ENCODE results near the gene CENPN. TPM values are rescaled to one million over a fixed set of nuclear protein-coding genes. Genes with fewer than 3 reads are reported as not detected.

The CENPN gene
- total RNA-seq, 1 donor from 2014 or later = 7.0 TPM

DNA sequence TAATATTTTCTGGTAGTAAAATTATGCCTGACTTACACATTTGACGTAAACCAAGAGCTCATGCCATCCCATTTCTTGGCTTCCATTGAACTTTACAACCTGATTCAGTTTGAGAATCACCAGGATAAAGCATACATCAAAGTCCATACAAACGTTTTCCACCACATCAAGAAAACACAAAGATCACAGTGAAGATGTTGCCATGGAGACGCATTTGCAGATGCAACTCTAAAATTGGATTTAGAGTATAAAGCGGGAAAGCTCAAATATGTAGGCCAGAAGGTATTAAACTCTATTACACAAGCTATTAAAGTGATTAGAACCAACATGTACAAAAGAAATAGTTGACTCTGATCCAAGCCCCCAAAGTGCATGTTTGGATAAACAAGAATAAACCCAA, 59.7 kb downstream of the CENPN start:
- Histone ChIP-seq H3K27me3 (ENCODE audit: control insufficient read depth, insufficient read depth, low read length) (no peaks in the 10 kb centered on the region), H3K4me3 (ENCODE audit: low read depth, low read length) (no peak overlapping the region), H3K36me3 (ENCODE audit: control insufficient read depth, insufficient read depth, low read length) (no peaks in the 10 kb centered on the region)
- DNase-seq (ENCODE audit: low read depth) = no peak
- TF ChIP-seq, protein P1, sequence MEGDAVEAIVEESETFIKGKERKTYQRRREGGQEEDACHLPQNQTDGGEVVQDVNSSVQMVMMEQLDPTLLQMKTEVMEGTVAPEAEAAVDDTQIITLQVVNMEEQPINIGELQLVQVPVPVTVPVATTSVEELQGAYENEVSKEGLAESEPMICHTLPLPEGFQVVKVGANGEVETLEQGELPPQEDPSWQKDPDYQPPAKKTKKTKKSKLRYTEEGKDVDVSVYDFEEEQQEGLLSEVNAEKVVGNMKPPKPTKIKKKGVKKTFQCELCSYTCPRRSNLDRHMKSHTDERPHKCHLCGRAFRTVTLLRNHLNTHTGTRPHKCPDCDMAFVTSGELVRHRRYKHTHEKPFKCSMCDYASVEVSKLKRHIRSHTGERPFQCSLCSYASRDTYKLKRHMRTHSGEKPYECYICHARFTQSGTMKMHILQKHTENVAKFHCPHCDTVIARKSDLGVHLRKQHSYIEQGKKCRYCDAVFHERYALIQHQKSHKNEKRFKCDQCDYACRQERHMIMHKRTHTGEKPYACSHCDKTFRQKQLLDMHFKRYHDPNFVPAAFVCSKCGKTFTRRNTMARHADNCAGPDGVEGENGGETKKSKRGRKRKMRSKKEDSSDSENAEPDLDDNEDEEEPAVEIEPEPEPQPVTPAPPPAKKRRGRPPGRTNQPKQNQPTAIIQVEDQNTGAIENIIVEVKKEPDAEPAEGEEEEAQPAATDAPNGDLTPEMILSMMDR (IDR thresholded peaks at IDR 0.05; ENCODE audit: insufficient read depth, low read length, poor library complexity, severe bottlenecking) = no peak

DNA sequence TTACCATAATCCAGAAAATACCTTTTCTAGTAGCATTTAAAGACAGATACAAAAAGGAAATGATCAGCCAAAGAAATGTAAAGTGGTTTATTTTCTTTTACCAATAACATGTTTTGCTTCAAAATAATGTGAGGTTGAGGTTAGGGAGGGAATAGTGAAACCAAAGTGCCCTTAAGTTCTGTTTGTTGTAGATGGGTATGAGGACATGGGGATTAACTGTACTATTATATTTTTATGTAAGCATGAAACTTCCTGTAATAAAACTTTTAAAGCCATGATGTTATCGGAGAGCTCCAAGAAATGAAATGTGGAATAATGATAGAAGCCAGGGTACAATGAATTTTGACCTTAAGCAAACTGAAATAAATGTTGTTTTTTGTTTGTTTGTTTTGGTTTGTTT, 60.2 kb downstream of the CENPN start:
- DNase-seq (ENCODE audit: low read depth) = no peak
- H3K36me3 ChIP-seq (ENCODE audit: control insufficient read depth, insufficient read depth, low read length) = no peaks in the 10 kb centered on the region
- TF ChIP-seq, protein P1 (IDR thresholded peaks at IDR 0.05; ENCODE audit: insufficient read depth, low read length, poor library complexity, severe bottlenecking) = no peak
- no peaks in the 10 kb centered on the region for H3K27me3 ChIP-seq (ENCODE audit: control insufficient read depth, insufficient read depth, low read length)
- H3K4me3 ChIP-seq (ENCODE audit: low read depth, low read length) = no peak overlapping the region

DNA sequence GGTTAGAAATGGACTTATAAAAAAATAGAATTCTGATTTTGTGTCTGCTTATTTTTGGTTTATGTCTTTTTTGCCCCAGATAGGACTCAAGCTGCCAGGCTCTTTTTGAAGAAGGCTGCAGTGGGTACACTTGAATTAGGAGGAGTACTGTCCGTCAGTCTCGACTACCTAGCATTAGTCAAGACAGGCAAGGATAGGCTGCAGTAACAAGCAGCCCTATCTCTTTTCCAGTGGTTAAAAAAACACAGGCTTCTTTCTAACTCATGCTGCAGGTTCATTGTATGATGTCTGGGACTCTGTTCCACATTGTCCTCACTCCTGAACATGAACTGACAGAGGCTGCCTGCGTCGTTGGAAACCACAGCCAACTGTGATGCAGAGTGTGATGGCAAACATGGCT, 62.0 kb downstream of the CENPN start:
- H3K36me3 ChIP-seq (ENCODE audit: control insufficient read depth, insufficient read depth, low read length) = no peaks in the 10 kb centered on the region
- TF ChIP-seq, protein P1 (IDR thresholded peaks at IDR 0.05; ENCODE audit: insufficient read depth, low read length, poor library complexity, severe bottlenecking) = no peak
- no peak for DNase-seq (ENCODE audit: low read depth)
- no peak overlapping the region for H3K4me3 ChIP-seq (ENCODE audit: low read depth, low read length)
- no peaks in the 10 kb centered on the region for H3K27me3 ChIP-seq (ENCODE audit: control insufficient read depth, insufficient read depth, low read length)

DNA sequence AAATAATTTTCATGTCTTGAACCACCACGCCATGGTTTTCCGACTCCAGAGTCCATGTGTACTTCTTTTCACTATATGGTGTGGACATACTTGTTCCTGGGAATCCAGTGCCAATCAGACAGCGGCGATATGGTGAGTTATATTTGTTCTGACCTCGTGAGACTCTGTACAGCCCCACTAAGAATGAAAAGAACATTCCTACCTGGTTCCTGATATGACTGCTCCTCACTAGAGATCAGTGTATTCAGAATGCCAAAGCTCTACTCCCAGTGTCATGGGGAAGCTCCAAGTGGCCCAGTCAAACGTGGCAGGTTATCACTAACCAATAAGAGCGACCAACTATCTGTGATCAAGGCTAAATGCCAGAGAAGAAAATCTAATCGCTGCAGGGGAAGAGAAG, 64.0 kb downstream of the CENPN start:
- TF ChIP-seq, protein P1 (IDR thresholded peaks at IDR 0.05; ENCODE audit: insufficient read depth, low read length, poor library complexity, severe bottlenecking) = no peak
- Histone ChIP-seq H3K4me3 (ENCODE audit: low read depth, low read length) (no peak overlapping the region), H3K36me3 (ENCODE audit: control insufficient read depth, insufficient read depth, low read length) (no peaks in the 10 kb centered on the region), H3K27me3 (ENCODE audit: control insufficient read depth, insufficient read depth, low read length) (no peaks in the 10 kb centered on the region)
- no peak for DNase-seq (ENCODE audit: low read depth)

DNA sequence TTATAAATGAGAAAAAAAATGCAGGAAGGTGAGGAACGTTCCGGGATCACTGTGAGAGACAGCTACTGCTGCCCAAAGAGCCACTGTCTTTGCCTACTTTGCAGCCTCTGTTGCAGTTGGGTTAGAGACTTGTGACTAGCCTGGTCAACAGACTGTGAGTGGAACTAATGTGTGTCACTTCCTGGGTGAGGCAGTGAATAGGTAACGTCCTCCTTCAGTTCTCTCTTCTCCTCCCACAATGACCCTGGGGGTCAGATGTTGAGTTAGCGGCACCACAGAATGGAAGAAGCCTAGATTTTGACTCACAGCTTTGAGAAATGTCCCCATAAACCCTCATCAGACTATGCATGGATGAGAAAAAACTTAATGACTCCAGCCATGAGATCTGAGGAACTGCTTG, 64.8 kb downstream of the CENPN start:
- peak; percentile 23 for DNase-seq (ENCODE audit: low read depth)

More for the DNA sequence above, 64.8 kb downstream of the CENPN start:
- TF ChIP-seq, protein P1 (IDR thresholded peaks at IDR 0.05; ENCODE audit: insufficient read depth, low read length, poor library complexity, severe bottlenecking) = no peak
- no peak overlapping the region for H3K4me3 ChIP-seq (ENCODE audit: low read depth, low read length)
- no peaks in the 10 kb centered on the region for H3K27me3 ChIP-seq (ENCODE audit: control insufficient read depth, insufficient read depth, low read length)
- no peaks in the 10 kb centered on the region for H3K36me3 ChIP-seq (ENCODE audit: control insufficient read depth, insufficient read depth, low read length)

Data from kidney epithelial cell (primary cell).